Glutamatergic neuron (in vitro differentiated cells): ENCODE measurements around the gene PRMT2. TPM values are rescaled to one million over a fixed set of nuclear protein-coding genes. Genes with fewer than 3 reads are reported as not detected.
"Not testable (repeated sequence)": the region's sequence is repeated elsewhere in the genome, so short reads cannot be mapped to it uniquely, and the experiment has no call there.

Experiments
- DNase-seq: peaks from one replicate; pipeline ENCODE4 v3.0.0; 2022
- H3K27ac Mint-ChIP-seq: one replicate; pipeline ENCODE4 v1.8.0; 2020; ENCODE audit warnings: mild to moderate bottlenecking, mixed read lengths, inconsistent platforms; ENCODE audit not compliant: unreplicated experiment
- H3K27me3 Mint-ChIP-seq: one replicate; pipeline ENCODE4 v1.8.0; 2020; ENCODE audit warnings: mild to moderate bottlenecking, moderate library complexity, mixed read lengths, inconsistent platforms; ENCODE audit not compliant: unreplicated experiment
- H3K36me3 Mint-ChIP-seq: one replicate; pipeline ENCODE4 v1.8.0; 2020; ENCODE audit warnings: mild to moderate bottlenecking, mixed read lengths, inconsistent platforms; ENCODE audit not compliant: unreplicated experiment
- H3K4me1 Mint-ChIP-seq: one replicate; pipeline ENCODE4 v1.8.0; 2020; ENCODE audit warnings: mild to moderate bottlenecking, low read depth, mixed read lengths, inconsistent platforms; ENCODE audit not compliant: unreplicated experiment
- H3K4me3 Mint-ChIP-seq: one replicate; pipeline ENCODE4 v1.8.0; 2020; ENCODE audit warnings: mild to moderate bottlenecking, mixed read lengths, inconsistent platforms; ENCODE audit not compliant: unreplicated experiment
- H3K9me3 Mint-ChIP-seq: one replicate; pipeline ENCODE4 v1.8.0; 2020; ENCODE audit warnings: mild to moderate bottlenecking, moderate library complexity, mixed read lengths, inconsistent platforms; ENCODE audit not compliant: unreplicated experiment
- CTCF ChIP-seq: fragments of 200-600 bp; sonication (generic); IDR thresholded peaks from one replicate; pipeline ENCODE4 v1.5.0; 2021; ENCODE audit not compliant: partially characterized antibody, unreplicated experiment
- total RNA-seq: library from RNA; stranded (reverse); fragmentation: NEBNext Ultra II Directional; extraction: Animal tissue kit (Norgen Biotek cat#: 25700); gene quantifications from one replicate; pipeline ENCODE4 v1.2.1, GENCODE V29; 2021; ENCODE audit not compliant: unreplicated experiment

The PRMT2 gene
- total RNA-seq, 1 donor from 2014 or later: 124 TPM

GRCh38 chr21:46666941-46667740 lies 31.7 kb downstream of the PRMT2 start:
- no peak for TF ChIP-seq CTCF
- peaks cover 5% of the 10 kb centered on the region for H3K27me3 Mint-ChIP-seq
- no peaks in the 10 kb centered on the region for H3K36me3 Mint-ChIP-seq
- peak overlapping the region; percentile 70 for H3K27ac Mint-ChIP-seq
- peak; percentile 46 for DNase-seq
- H3K4me3 Mint-ChIP-seq: peak overlapping the region; percentile 85
- peaks cover 10% of the 10 kb centered on the region for H3K9me3 Mint-ChIP-seq
- peaks cover 4% of the 10 kb centered on the region for H3K4me1 Mint-ChIP-seq

- peak; percentile 76 for DNase-seq
- peak overlapping the region; percentile 86 for H3K27ac Mint-ChIP-seq
Observed at GRCh38 chr21:46667741-46668380, 32.4 kb downstream of the PRMT2 start.

GRCh38 chr21:46668381-46668780 lies 32.9 kb downstream of the PRMT2 start:
- Mint-ChIP-seq H3K9me3 (peaks cover 8% of the 10 kb centered on the region), H3K27me3 (peaks cover 5% of the 10 kb centered on the region), H3K36me3 (no peaks in the 10 kb centered on the region), H3K27ac (peak overlapping the region; percentile 86), H3K4me3 (peak overlapping the region; percentile 85), H3K4me1 (peaks cover 4% of the 10 kb centered on the region)
- TF ChIP-seq CTCF: no peak
- no peak for DNase-seq

More at GRCh38 chr21:46667741-46668380, 32.4 kb downstream of the PRMT2 start:
- no peak for TF ChIP-seq CTCF
- H3K4me3 Mint-ChIP-seq: peak overlapping the region; percentile 85
- H3K4me1 Mint-ChIP-seq: peaks cover 4% of the 10 kb centered on the region
- no peaks in the 10 kb centered on the region for H3K36me3 Mint-ChIP-seq
- H3K9me3 Mint-ChIP-seq: peaks cover 10% of the 10 kb centered on the region
- peaks cover 5% of the 10 kb centered on the region for H3K27me3 Mint-ChIP-seq

GRCh38 chr21:46668904-46669303 lies 33.4 kb downstream of the PRMT2 start:
- not testable (repeated sequence) for H3K4me1 Mint-ChIP-seq, H3K36me3 Mint-ChIP-seq, H3K9me3 Mint-ChIP-seq, H3K27ac Mint-ChIP-seq, DNase-seq, H3K4me3 Mint-ChIP-seq, H3K27me3 Mint-ChIP-seq

GRCh38 chr21:46674430-46675007 lies 39.0 kb downstream of the PRMT2 start:
- Mint-ChIP-seq H3K4me1 (peaks cover 4% of the 10 kb centered on the region), H3K9me3 (peaks cover 4% of the 10 kb centered on the region), H3K27me3 (peaks cover 3% of the 10 kb centered on the region), H3K27ac (no peak overlapping the region), H3K4me3 (no peak overlapping the region), H3K36me3 (no peaks in the 10 kb centered on the region)
- no peak for TF ChIP-seq CTCF
- DNase-seq: no peak
